ENCODE results near the gene ROS1. TPM values are rescaled to one million over a fixed set of nuclear protein-coding genes. Genes with fewer than 3 reads are reported as not detected.

ROS1 gene
- total RNA-seq, 1 donor from 2014 or later, result not detected

DNA sequence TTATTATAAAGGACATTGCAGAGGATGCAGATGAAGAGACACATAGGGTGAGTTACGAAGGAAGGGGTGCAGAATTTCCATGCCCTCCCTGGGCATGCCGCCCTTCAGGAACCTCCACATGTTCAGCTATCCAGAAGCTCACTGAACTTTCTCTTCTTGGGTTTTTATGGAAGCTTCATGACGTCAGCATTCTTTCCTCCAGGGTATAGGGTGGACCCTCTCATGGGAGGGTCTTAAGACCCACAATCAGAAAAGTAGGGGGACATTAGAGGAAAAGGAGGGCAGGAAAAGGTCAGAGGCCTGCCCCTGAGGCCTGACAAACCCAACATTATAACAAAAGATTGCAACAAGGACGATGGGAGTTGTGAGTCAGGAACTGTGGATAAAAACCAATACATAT, 42.1 kb upstream of the ROS1 start:
- H3K4me1 ChIP-seq, result no peaks in the 10 kb centered on the region
- H3K4me3 ChIP-seq, result no peak overlapping the region
- no peaks in the 10 kb centered on the region for H3K27me3 ChIP-seq
- TF ChIP-seq CTCF (IDR thresholded peaks at IDR 0.05), result no peak
- H3K9me3 ChIP-seq, result no peaks in the 10 kb centered on the region
- H3K27ac ChIP-seq, result no peak overlapping the region
- no peaks in the 10 kb centered on the region for H3K36me3 ChIP-seq
- intact Hi-C loops (cut with DNase I), result no loop called here
- DNase-seq (ENCODE audit: low spot score in 2 of 2), result no peak

DNA sequence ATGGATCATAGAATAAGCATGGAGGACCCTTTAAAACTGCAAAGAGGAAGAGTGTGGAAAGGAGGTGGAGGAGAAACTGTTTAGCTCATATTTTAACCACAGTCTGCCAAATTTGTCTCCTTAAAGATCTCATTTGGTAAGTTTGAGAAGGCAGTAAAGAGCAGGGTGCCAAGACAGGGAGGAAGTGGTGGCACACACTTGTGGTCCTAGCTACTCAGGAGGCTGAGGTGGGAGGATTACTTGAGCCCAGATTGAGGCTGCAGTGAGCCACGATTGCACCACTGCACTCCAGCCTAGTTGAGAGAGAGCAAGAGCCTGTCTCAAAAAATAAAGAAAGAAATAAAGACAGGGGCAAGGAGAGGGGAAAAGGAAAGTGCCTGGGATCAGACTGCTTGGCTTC, 39.9 kb upstream of the ROS1 start:
- Histone ChIP-seq H3K27ac (no peak overlapping the region), H3K4me1 (no peaks in the 10 kb centered on the region), H3K27me3 (no peaks in the 10 kb centered on the region), H3K4me3 (no peak overlapping the region), H3K9me3 (no peaks in the 10 kb centered on the region), H3K36me3 (no peaks in the 10 kb centered on the region)
- no peak for DNase-seq (ENCODE audit: low spot score in 2 of 2)
- intact Hi-C loops (cut with DNase I), result no loop called here
- no peak for TF ChIP-seq CTCF (IDR thresholded peaks at IDR 0.05)

DNA sequence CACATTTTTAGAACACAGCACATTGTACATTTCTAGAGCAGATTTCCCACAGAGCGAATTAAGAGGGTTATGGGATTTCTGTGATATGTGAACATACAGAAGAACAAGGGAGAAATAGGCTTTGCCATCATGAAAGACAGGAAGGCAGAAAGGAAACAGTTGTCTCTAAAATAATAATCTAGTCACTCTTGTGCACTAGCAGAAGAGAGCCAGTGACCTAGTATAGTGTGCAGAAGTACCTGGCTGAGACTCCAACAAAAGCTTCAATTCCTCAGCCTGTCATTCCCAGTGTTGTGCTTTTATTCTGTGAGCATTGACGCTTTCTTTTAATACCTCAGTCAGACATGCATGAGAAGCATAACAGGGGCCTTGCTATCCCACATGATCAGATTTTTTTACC, 39.0 kb upstream of the ROS1 start:
- intact Hi-C loops (cut with DNase I), result no loop called here
- H3K4me3 ChIP-seq, result no peak overlapping the region
- DNase-seq (ENCODE audit: low spot score in 2 of 2), result no peak
- no peaks in the 10 kb centered on the region for H3K27me3 ChIP-seq
- H3K4me1 ChIP-seq, result no peaks in the 10 kb centered on the region
- H3K9me3 ChIP-seq, result no peaks in the 10 kb centered on the region
- H3K36me3 ChIP-seq, result no peaks in the 10 kb centered on the region
- TF ChIP-seq CTCF (IDR thresholded peaks at IDR 0.05), result no peak
- no peak overlapping the region for H3K27ac ChIP-seq

- no peak for DNase-seq (ENCODE audit: low spot score in 2 of 2)
- Histone ChIP-seq H3K9me3 (no peaks in the 10 kb centered on the region), H3K36me3 (no peaks in the 10 kb centered on the region), H3K27me3 (no peaks in the 10 kb centered on the region), H3K27ac (no peak overlapping the region), H3K4me1 (no peaks in the 10 kb centered on the region), H3K4me3 (no peak overlapping the region)
- TF ChIP-seq CTCF (IDR thresholded peaks at IDR 0.05), result no peak
- intact Hi-C loops (cut with DNase I), result no loop called here
Measured at GRCh38 chr6:117463762-117464665, 38.3 kb upstream of the ROS1 start.

- no peaks in the 10 kb centered on the region for H3K9me3 ChIP-seq
- H3K27me3 ChIP-seq, result no peaks in the 10 kb centered on the region
- intact Hi-C loops (cut with DNase I), result no loop called here
Measured at GRCh38 chr6:117459204-117459944, 33.6 kb upstream of the ROS1 start.

More at GRCh38 chr6:117459204-117459944, 33.6 kb upstream of the ROS1 start:
- no peak overlapping the region for H3K4me3 ChIP-seq
- no peak overlapping the region for H3K27ac ChIP-seq
- no peak for TF ChIP-seq CTCF (IDR thresholded peaks at IDR 0.05)
- H3K4me1 ChIP-seq, result no peaks in the 10 kb centered on the region
- no peak for DNase-seq (ENCODE audit: low spot score in 2 of 2)
- no peaks in the 10 kb centered on the region for H3K36me3 ChIP-seq

All from ascending aorta (tissue), 2 donors.